Mesothelial cell of epicardium (in vitro differentiated cells): Measurements from ENCODE around the gene SLC38A3. TPM values are rescaled to one million over a fixed set of nuclear protein-coding genes. Genes with fewer than 3 reads are reported as not detected.

Experiments
- DNase-seq, 2 experiments: peaks; one replicate each; pipeline ENCODE4 v3.0.0; 2021; ENCODE audit warnings: low spot score in 2 of 2; ENCODE audit not compliant: unreplicated experiment in 2 of 2
- H3K27ac Mint-ChIP-seq: 2 replicates; pipeline ENCODE4 v1.8.0; 2021; ENCODE audit warnings: mixed read lengths
- H3K27me3 Mint-ChIP-seq: 2 replicates; pipeline ENCODE4 v1.8.0; 2021; ENCODE audit warnings: low read depth, mixed read lengths
- H3K36me3 Mint-ChIP-seq: 2 replicates; pipeline ENCODE4 v1.8.0; 2021; ENCODE audit warnings: mixed read lengths
- H3K4me1 Mint-ChIP-seq: 2 replicates; pipeline ENCODE4 v1.8.0; 2021; ENCODE audit warnings: mixed read lengths
- H3K4me3 Mint-ChIP-seq: 2 replicates; pipeline ENCODE4 v1.8.0; 2021; ENCODE audit warnings: mild to moderate bottlenecking, moderate library complexity, mixed read lengths
- H3K9me3 Mint-ChIP-seq: 2 replicates; pipeline ENCODE4 v1.8.0; 2021; ENCODE audit warnings: mixed read lengths
- total RNA-seq: library from RNA; stranded (reverse); gene quantifications from 3 replicates; pipeline ENCODE4 v1.2.1, GENCODE V29; 2021
- TF ChIP-seq, protein P1 (sequence below): fragments of 200-600 bp; sonication (generic); IDR thresholded peaks from one replicate; pipeline ENCODE4 v1.5.0; 2021; ENCODE audit warnings: antibody characterized with exemption; ENCODE audit not compliant: unreplicated experiment

Gene SLC38A3
- total RNA-seq, 1 donor from 2014 or later, result 1.8 TPM

- no peak overlapping the region for H3K27ac Mint-ChIP-seq
- no peaks in the 10 kb centered on the region for H3K9me3 Mint-ChIP-seq
- peaks cover 33% of the 10 kb centered on the region for H3K4me1 Mint-ChIP-seq
- TF ChIP-seq, protein P1, sequence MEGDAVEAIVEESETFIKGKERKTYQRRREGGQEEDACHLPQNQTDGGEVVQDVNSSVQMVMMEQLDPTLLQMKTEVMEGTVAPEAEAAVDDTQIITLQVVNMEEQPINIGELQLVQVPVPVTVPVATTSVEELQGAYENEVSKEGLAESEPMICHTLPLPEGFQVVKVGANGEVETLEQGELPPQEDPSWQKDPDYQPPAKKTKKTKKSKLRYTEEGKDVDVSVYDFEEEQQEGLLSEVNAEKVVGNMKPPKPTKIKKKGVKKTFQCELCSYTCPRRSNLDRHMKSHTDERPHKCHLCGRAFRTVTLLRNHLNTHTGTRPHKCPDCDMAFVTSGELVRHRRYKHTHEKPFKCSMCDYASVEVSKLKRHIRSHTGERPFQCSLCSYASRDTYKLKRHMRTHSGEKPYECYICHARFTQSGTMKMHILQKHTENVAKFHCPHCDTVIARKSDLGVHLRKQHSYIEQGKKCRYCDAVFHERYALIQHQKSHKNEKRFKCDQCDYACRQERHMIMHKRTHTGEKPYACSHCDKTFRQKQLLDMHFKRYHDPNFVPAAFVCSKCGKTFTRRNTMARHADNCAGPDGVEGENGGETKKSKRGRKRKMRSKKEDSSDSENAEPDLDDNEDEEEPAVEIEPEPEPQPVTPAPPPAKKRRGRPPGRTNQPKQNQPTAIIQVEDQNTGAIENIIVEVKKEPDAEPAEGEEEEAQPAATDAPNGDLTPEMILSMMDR, result no peak
- DNase-seq, result no peak
- peaks cover 2% of the 10 kb centered on the region for H3K27me3 Mint-ChIP-seq
- no peak overlapping the region for H3K4me3 Mint-ChIP-seq
- no peaks in the 10 kb centered on the region for H3K36me3 Mint-ChIP-seq
Measured at GRCh38 chr3:50230104-50230793, 25.2 kb downstream of the SLC38A3 start.

DNA sequence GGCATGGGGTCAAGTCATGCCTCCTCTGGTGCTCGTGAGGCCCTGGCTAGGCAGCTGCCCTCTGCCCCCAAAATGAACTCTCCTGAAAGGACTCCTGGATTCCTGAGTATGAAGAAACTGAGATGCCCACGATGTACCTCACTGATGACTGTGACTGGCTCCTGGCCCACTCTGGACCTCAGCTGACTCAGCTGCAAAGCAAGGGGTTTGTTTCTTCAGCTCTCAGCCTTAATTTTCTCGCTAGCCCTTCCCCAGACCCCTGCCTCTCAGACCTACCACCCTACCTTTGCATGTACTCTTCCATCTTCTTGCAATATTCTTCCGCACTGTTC lies 25.7 kb downstream of the SLC38A3 start:
- Mint-ChIP-seq H3K36me3 (no peaks in the 10 kb centered on the region), H3K9me3 (no peaks in the 10 kb centered on the region), H3K27ac (no peak overlapping the region), H3K4me3 (no peak overlapping the region), H3K27me3 (no peaks in the 10 kb centered on the region), H3K4me1 (peaks cover 37% of the 10 kb centered on the region)
- TF ChIP-seq, protein P1, result no peak
- DNase-seq, result no peak

DNA sequence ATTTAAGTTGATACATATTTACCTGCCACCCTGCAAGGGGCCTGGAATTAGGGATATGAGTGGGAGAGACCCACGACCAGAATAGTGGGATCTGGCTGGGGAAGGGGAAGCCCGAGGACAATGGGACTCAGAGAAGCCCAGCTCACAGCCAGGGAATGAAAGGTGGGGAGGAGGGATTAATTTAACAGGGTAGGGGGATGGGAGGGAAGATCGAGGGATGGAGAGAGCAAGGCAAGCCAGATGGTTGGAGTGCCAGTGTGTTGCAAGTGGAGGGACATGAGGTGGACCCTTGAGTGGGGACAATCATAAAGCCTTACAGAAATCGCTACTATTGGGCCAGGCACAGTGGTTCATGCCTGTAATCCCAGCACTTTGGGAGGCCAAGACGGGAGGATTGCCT lies 26.5 kb downstream of the SLC38A3 start:
- Mint-ChIP-seq H3K27ac (no peak overlapping the region), H3K36me3 (no peaks in the 10 kb centered on the region), H3K9me3 (no peaks in the 10 kb centered on the region), H3K4me3 (no peak overlapping the region), H3K4me1 (peaks cover 33% of the 10 kb centered on the region), H3K27me3 (no peaks in the 10 kb centered on the region)
- no peak for DNase-seq
- TF ChIP-seq, protein P1, result no peak

GRCh38 chr3:50232303-50232702 lies 27.2 kb downstream of the SLC38A3 start:
- Mint-ChIP-seq H3K36me3 (no peaks in the 10 kb centered on the region), H3K9me3 (no peaks in the 10 kb centered on the region), H3K27ac (peak overlapping the region; percentile 12), H3K4me3 (no peak overlapping the region), H3K27me3 (no peaks in the 10 kb centered on the region), H3K4me1 (peaks cover 32% of the 10 kb centered on the region)
- no peak for DNase-seq
- TF ChIP-seq, protein P1, result no peak

GRCh38 chr3:50233176-50233575 lies 28.1 kb downstream of the SLC38A3 start:
- Mint-ChIP-seq H3K27me3 (no peaks in the 10 kb centered on the region), H3K36me3 (no peaks in the 10 kb centered on the region), H3K4me1 (peaks cover 33% of the 10 kb centered on the region), H3K4me3 (no peak overlapping the region), H3K9me3 (no peaks in the 10 kb centered on the region), H3K27ac (no peak overlapping the region)
- no peak for DNase-seq
- TF ChIP-seq, protein P1, result no peak
